Gastroesophageal sphincter (tissue), 4 donors: Measurements from ENCODE around the gene ABI3BP. TPM values are rescaled to one million over a fixed set of nuclear protein-coding genes. Genes with fewer than 3 reads are reported as not detected.

Source experiments
- ATAC-seq: fragments of 150-250 bp; one replicate; pipeline ENCODE4 v1.9.1; 2016; ENCODE audit warnings: mild to moderate bottlenecking, moderate library complexity
- H3K27ac ChIP-seq, 4 donors: fragments of 200-600 bp; sonication (generic) in 3 of 4; 1 replicate in 3 of 4; 2 replicates in 1 of 4; pipeline ENCODE4 v1.5.1; 2016 to 2019
- H3K27me3 ChIP-seq: fragments of 200-600 bp; sonication (generic); one replicate; pipeline ENCODE4 v1.5.1; 2019
- H3K36me3 ChIP-seq, 2 donors: fragments of 200-600 bp; sonication (generic); one replicate each; pipeline ENCODE4 v1.5.1; 2019; ENCODE audit warnings: control low read depth in 1 of 2
- H3K4me1 ChIP-seq, 3 donors: fragments of 200-600 bp; sonication (generic); 1 replicate in 2 of 3; 2 replicates in 1 of 3; pipeline ENCODE4 v1.5.1; 2016 to 2019; ENCODE audit warnings: control low read depth in 2 of 3
- H3K4me3 ChIP-seq, 2 donors: fragments of 200-600 bp; sonication (generic); one replicate each; pipeline ENCODE4 v1.5.1; 2019; ENCODE audit warnings: mild to moderate bottlenecking in 1 of 2, moderate library complexity in 1 of 2
- H3K9me3 ChIP-seq, 3 donors: fragments of 200-600 bp; sonication (generic); one replicate each; pipeline ENCODE4 v1.5.1; 2017 to 2019; ENCODE audit warnings: control low read depth in 2 of 3
- EP300 ChIP-seq: sonication (generic); formaldehyde crosslinking; IDR thresholded peaks from one replicate; pipeline ENCODE4 v1.6.1; 2017; ENCODE audit warnings: antibody characterized with exemption, mild to moderate bottlenecking
- POLR2A ChIP-seq, 2 donors: fragments of 450-650 bp; IDR thresholded peaks; one replicate each; pipeline ENCODE4 v1.6.1; 2017; ENCODE audit warnings: antibody characterized with exemption in 2 of 2, mild to moderate bottlenecking in 2 of 2, moderate library complexity in 1 of 2
- POLR2AphosphoS5 ChIP-seq: sonication (generic); formaldehyde crosslinking; IDR thresholded peaks from one replicate; pipeline ENCODE4 v1.6.1; 2017; ENCODE audit warnings: antibody characterized with exemption
- WGBS, 2 donors: methylation state at CpG; one replicate each; pipeline ENCODE4 v1.1.5; 2018; ENCODE audit warnings: low coverage in 1 of 2; 5-methylcytosine and 5-hydroxymethylcytosine counted together
- total RNA-seq, 4 donors: library from RNA; depleted of rRNA; stranded (reverse); fragments of >200 nt; gene quantifications; one replicate each; pipeline ENCODE4 v1.1.0, GENCODE V29; 2016
- TF ChIP-seq, protein P1 (sequence below), 4 experiments: fragments of 200-600 bp in 2 of 4; fragments of 450-650 bp in 2 of 4; sonication (generic) in 1 of 4; IDR thresholded peaks; one replicate each; pipeline ENCODE4 v1.5.1; 2017 to 2019; ENCODE audit warnings: antibody characterized with exemption in 4 of 4, mild to moderate bottlenecking in 2 of 4, moderate library complexity in 2 of 4

The ABI3BP gene
- total RNA-seq, 4 donors from 2014 or later: 59.6 to 158 (median 99.9) TPM

DNA sequence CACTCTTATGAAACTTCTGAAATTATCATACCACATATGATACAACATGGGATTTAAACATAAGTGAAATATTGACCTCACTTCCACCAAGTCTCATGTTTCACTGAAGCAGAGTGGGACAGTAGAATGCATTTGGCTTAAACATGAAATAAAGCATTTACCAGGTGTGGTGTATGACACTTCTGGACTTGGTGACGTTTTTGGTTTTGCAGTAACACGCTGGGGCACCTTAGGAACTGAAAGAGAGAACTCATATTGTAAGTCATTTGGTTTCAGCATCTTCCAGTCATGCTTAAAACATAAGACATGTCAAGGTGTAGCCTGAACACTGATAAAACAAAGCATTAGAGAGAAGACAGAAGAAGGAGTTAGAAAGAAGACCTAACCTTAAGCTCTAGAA, 188.6 kb downstream of the ABI3BP start:
- H3K9me3 ChIP-seq: no peaks in the 10 kb centered on the region
- WGBS, 2 donors: 72 to 100% methylated on average over 1 to 2 of the region's 2 CpGs

DNA sequence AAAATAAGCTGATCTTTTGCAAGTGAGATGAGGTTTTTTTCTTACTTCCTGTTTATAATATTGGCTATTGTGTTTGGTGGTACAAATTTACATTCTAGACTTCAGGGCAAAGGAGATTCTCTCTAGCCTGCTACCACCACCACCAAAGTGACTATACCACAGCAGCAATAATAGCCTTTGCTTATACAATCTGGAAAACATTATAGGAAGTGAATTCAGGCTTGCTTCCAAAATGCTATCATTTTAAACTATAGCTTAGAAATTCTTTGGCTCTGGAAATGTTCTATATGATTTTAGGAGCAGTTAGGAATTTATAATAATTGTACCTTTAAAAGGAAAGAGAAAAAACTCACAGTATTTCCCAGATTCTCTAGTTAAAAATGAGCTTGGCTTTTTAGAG, 189.5 kb downstream of the ABI3BP start:
- Histone ChIP-seq H3K4me1 (no peaks in the 10 kb centered on the region), H3K4me3 (no peak overlapping the region), H3K27ac (no peak overlapping the region), H3K36me3 (peaks cover 0 to 4% of the 10 kb centered on the region in 2 donors), H3K9me3 (no peaks in the 10 kb centered on the region), H3K27me3 (no peaks in the 10 kb centered on the region)
- no peak for TF ChIP-seq POLR2AphosphoS5
- TF ChIP-seq, protein P1, sequence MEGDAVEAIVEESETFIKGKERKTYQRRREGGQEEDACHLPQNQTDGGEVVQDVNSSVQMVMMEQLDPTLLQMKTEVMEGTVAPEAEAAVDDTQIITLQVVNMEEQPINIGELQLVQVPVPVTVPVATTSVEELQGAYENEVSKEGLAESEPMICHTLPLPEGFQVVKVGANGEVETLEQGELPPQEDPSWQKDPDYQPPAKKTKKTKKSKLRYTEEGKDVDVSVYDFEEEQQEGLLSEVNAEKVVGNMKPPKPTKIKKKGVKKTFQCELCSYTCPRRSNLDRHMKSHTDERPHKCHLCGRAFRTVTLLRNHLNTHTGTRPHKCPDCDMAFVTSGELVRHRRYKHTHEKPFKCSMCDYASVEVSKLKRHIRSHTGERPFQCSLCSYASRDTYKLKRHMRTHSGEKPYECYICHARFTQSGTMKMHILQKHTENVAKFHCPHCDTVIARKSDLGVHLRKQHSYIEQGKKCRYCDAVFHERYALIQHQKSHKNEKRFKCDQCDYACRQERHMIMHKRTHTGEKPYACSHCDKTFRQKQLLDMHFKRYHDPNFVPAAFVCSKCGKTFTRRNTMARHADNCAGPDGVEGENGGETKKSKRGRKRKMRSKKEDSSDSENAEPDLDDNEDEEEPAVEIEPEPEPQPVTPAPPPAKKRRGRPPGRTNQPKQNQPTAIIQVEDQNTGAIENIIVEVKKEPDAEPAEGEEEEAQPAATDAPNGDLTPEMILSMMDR (IDR thresholded peaks at IDR 0.05): no peak
- TF ChIP-seq POLR2A (IDR thresholded peaks at IDR 0.05): no peak
- no peak for TF ChIP-seq EP300
- ATAC-seq: no peak

More for the DNA sequence above, 188.6 kb downstream of the ABI3BP start:
- no peak for ATAC-seq
- Histone ChIP-seq H3K4me1 (no peaks in the 10 kb centered on the region), H3K27ac (no peak overlapping the region), H3K27me3 (no peaks in the 10 kb centered on the region), H3K4me3 (no peak overlapping the region), H3K36me3 (peaks cover 0 to 4% of the 10 kb centered on the region in 2 donors)
- no peak for TF ChIP-seq POLR2AphosphoS5
- TF ChIP-seq EP300: no peak
- TF ChIP-seq POLR2A (IDR thresholded peaks at IDR 0.05): no peak
- TF ChIP-seq, protein P1 (IDR thresholded peaks at IDR 0.05): no peak

DNA sequence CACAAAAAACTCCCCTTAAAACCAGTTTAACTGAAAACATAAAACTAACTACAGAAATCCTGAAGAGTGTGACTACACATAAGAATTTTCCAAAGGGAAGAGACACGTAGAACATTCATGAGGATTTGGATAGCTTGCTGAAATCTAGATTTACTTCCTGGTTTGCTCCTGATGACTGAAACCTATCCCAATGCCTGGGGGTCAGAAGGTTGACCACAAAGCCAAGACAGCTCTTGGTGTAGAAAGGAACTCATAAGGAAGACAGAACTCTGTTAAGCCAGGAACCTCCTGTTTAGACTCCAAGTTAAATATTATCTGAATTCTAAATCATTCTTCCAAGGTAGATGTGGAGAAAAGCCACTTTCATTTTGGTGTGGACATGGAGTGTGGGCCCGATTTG, 191.1 kb downstream of the ABI3BP start:
- Histone ChIP-seq H3K27ac (no peak overlapping the region), H3K27me3 (no peaks in the 10 kb centered on the region), H3K4me3 (no peak overlapping the region), H3K4me1 (peaks cover 0 to 10% (median 0%) of the 10 kb centered on the region in 3 donors), H3K9me3 (no peaks in the 10 kb centered on the region), H3K36me3 (no peaks in the 10 kb centered on the region)
- ATAC-seq: no peak
- TF ChIP-seq, protein P1 (IDR thresholded peaks at IDR 0.05): no peak
- TF ChIP-seq POLR2A (IDR thresholded peaks at IDR 0.05) (no peak), EP300 (no peak), POLR2AphosphoS5 (no peak)
- WGBS, 2 donors: 86 to 95% methylated on average over 2 of the region's 2 CpGs

DNA sequence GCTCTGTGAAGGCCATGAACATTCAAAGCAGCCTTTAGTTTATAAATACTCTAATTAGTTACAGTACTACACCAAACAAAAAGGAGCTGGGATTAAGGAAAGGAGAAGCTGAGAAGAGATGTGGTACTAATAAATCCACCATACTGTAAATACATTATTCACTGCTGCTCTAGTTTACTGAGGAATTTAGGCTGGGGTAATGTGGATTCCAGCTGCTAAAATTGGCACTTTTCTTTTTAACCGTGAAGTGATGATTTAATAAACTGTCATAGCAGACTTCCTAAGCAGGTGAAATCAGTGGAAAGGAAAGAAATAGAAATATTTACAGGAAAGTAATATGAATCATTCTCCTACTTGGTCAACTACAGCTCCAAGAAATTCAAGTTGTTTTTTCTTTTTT, 195.2 kb downstream of the ABI3BP start:
- WGBS, 2 donors: 0 to 8% methylated on average over 1 of the region's 1 CpG
- Histone ChIP-seq H3K36me3 (peaks cover 0 to 7% of the 10 kb centered on the region in 2 donors), H3K4me3 (no peak overlapping the region), H3K4me1 (peaks cover 0 to 17% (median 0%) of the 10 kb centered on the region in 3 donors), H3K27me3 (no peaks in the 10 kb centered on the region), H3K9me3 (no peaks in the 10 kb centered on the region), H3K27ac (no peak overlapping the region)
- TF ChIP-seq EP300 (no peak), POLR2A (IDR thresholded peaks at IDR 0.05) (no peak), POLR2AphosphoS5 (no peak)
- TF ChIP-seq, protein P1 (IDR thresholded peaks at IDR 0.05): no peak
- ATAC-seq: no peak

DNA sequence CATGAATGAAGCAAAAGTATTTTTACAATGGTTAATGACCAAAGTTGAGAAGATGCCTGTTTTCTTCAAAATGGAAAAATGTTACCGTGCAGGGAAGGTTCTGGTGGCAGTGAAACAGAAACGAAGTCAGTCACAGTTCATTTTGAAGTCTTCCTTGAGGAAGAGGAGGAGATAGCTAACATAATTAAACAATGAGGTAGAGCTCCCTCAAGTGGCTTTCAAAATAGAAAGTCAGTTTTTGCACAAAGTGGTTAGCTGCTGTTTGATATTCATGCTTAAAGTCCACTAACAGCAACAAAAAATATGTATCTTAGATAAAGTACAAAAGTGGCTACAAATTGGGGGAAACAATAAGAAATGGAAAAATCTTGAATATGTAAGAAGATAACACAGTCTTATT, 196.7 kb downstream of the ABI3BP start:
- no peak for ATAC-seq
- Histone ChIP-seq H3K27me3 (no peaks in the 10 kb centered on the region), H3K9me3 (no peaks in the 10 kb centered on the region), H3K4me3 (no peak overlapping the region), H3K4me1 (peaks cover 0 to 17% (median 0%) of the 10 kb centered on the region in 3 donors), H3K36me3 (peaks cover 0 to 7% of the 10 kb centered on the region in 2 donors), H3K27ac (no peak overlapping the region)
- WGBS, 2 donors: 9 to 46% methylated on average over 2 of the region's 2 CpGs
- TF ChIP-seq, protein P1 (IDR thresholded peaks at IDR 0.05): peak in 2 of 4 experiments; percentile 25 to 33
- TF ChIP-seq POLR2AphosphoS5: no peak
